ENCODE data around the gene MAB21L3.

Gene MAB21L3

DNA sequence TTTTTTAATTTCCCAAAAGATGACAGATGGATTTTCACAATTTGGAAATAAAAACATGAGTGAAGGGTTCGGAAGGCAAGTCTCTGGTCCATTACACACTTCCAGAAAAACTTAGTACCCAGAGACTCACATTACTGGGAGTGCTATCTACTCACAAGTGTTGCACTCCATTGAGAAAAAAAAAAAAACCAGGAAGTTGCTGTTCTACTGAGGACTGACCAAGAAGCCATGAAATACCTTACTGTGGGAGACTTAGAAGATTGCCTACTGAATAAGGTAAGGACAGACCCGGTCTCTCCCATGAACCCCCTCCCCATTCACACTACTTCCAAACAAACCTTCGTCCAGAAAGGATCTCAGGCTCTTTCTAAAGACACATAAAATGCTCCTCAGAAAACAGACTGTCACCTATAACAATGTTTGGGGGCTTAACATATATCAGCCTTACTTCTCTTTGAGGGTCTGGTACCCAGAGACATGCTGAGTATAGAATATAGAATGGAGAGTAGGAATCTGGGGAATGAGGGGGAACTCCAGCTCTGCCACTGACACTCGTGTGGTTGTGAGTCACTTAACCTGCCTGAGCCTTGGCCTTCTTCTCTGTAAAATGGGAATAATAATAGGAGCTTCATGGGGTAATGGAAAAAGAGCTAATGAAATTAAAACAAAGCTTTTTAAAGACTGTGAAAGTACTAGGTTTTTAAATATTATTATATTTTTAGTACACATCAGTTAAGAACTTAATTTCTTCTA, 1.4 kb downstream of the MAB21L3 start:
- no peak for DNase-seq

DNA sequence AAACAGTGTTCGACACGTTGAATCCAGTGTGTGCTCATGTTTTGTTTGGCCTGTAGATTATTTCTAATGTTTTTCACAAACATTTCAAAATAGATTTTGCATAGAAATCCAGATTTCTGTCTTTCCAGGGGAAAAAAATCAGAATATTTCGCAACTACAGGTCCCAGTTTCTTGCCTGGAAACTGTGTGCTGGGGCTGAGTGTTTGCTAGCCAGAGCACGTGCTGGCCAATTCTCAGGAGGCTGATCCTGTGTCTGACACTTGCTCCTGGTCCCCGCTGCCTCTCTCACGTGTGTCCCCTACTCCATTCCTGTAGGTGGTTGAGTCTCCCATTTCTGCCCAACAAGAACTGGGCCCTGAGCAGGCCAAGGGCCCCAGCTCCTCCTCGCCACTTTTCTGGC, 2.4 kb downstream of the MAB21L3 start:
- no peak for DNase-seq

DNA sequence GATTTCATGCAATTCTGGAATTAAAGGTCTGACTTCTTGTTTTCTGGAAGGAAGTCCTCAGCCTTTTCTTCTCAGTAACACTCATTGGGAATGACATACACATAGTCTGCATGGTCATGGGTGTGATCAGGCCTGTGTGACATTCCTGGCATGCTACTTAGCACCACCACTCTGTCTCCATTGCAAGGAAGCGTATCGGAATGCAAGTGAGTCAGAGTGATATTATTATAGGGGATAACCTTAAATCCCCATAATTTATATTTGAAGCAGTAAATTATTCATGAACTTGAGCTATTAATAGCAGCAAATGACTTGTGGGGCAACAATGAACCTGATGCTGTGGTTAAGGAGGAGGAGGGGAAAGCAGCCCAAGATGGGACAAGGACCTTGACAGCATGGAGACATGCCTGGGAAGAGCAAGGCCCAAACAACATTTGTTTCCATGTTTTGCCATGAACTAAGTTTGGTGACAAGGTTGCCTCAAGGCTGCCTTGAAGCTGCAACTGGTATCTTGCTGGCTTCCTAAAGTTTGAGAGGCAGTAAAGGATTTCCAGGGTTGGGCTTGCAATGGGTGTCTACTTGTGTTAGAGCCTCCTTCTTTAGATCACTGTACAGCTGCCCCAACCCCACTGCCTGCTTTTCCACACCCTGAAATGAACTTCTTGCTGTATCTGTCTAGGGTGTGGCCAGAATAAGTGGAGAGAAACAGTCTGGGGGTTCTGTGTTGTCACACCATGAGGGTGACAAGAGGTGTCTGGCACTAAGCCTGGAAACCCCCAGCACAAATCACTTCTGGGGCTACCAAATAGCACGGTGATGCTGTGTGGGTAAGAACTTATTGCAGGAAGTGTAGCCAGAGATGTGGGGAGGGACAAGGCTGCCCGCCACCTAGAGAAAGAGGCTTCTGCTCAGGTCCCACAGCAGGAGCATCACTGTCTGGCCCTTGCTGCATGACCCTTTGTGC, 4.6 kb downstream of the MAB21L3 start:
- DNase-seq: no peak

DNA sequence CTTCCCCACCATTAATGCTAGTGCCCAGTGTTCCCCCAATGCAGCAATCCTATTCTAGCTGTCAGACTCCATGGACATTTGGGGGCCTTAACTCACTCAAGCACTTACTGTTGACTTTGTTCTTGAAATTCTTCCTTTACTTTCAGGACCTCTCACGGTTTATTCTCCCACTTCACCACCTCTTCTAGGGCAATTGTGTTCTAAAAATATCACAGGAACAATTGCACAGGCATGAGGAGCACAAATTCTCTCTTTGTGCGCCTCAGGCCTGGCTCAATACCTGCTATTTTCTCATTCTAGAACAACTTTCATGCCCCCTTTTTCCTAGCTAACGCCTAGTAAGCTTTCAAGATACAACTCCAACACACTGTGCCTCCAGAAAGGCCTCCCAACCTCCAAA, 7.3 kb downstream of the MAB21L3 start:
- DNase-seq: no peak

DNA sequence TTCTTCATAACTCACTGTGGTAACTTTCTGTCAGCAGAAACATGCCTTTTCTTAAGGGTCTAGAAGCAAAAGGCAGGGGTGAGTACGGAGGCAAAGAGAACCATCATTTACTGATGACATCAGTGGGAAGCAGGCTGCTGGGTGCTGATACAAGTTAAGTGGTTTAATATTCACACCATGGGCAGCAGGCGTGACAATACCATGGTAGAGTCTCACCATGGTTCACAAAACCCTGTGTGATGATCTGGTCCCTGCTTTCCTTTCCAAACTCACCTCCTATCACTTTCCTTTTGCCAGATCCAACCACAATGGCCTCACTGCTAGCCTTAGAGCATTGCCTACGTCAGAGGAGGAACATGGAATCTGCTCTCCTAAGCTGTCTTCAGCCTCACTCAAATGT, 8.7 kb downstream of the MAB21L3 start:
- DNase-seq: no peak

DNA sequence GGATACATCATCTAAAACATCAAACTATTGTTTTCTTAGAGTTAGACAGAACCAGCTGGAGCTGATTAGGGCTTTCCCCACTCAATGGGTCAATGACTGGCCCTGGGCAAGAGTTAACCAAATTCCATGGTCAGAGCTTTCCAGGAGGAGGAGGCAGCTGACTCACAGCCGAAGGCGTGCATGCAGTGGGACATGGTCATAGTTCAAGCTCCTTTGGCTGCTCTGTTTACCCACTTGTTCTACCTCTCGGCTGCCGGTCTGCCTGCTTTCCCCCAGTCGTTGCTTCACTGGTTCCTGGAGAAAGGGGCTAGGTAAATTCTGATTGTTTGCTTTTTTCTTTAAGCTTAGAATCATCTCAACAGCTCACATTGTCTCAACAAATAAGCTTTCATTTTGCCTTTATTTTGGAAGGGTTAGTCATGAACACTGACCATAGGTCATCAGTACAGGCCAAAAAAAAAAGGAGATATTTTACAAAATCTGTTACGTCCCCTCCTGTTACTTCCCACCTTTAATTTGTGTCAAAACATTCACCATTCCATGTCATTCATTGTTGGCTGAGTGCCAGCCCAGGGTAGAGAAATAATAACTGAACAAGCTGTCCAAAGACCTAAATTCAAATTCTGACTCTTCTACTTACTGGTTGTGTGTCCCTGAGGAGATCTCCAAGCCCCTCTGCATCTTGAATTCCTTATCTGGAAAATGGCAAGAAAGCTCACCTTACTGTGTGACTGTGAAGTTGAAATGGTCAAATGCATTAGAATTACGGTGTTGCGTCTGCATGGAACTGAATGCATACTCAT, 12.0 kb downstream of the MAB21L3 start:
- no peak for DNase-seq

DNA sequence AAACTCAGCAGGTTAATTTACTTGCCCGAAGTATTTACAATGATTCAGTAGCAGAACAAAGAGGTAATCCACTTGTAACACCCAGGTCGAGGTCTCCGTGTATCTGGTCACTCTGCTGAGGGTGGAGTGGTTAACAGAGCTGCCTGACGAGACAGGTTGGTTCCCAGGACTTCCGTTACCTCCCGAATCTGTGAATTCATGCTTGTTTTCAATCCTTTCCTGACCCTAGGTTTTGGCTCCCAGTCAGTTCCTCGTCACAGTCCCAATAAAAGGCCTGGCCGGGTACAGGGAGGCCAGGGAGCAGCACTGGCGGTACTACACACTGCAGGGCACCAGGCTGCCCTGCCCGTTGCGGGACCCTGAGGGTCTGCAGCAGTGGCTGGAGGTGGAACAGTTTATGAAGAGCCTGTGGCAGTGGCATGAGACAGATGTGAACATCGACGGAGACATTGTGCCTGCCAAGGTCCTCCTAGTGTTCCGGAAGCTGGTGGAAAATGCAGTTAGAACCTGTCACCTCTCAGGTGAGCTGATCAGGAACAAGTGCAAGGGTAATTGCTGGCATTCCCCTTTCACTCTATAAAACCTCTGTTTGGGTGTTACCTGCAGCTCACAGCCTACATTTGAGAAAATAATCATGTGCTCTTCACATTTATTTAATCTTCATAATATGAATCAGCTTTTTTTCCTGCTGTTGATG, 12.8 kb downstream of the MAB21L3 start:
- DNase-seq: no peak

DNA sequence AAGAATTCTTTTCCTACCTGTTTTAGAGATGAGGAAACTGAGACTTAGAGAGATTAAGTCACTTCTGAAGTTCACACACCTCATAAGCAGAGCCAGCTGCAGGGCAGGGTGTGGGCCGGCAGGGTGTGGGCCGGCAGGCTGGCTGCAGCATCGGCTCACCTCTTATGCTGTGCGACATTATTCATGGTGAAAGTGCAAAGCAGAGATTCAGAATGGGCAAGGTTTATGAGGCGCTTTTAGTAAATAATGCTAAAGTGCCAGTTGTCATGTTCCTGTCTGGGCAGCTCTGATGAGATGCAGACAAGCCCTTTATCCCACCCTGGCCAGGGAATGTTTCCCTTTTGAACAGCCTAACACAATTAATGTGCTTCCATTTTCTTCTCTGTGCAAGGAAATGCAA, 14.6 kb downstream of the MAB21L3 start:
- DNase-seq: no peak

DNA sequence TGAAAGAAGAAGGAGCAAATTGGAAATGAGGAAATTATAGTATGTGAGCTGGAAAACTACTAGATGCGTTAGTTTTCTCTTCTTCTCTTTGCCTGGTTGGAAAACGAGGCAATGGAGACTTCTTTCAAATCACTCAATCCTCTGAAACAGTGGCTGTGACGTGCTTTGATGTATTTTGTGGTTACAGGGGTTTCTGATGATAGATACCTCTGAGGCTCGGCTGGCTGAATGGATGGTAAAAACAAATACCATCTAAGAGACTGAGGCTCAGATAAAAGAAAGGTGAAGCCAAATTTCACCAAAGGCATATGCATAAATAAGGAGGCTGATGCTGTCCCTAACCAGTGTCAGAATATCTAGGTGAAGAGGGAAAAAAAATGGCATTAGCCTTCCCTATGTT, 15.1 kb downstream of the MAB21L3 start:
- DNase-seq: no peak

DNA sequence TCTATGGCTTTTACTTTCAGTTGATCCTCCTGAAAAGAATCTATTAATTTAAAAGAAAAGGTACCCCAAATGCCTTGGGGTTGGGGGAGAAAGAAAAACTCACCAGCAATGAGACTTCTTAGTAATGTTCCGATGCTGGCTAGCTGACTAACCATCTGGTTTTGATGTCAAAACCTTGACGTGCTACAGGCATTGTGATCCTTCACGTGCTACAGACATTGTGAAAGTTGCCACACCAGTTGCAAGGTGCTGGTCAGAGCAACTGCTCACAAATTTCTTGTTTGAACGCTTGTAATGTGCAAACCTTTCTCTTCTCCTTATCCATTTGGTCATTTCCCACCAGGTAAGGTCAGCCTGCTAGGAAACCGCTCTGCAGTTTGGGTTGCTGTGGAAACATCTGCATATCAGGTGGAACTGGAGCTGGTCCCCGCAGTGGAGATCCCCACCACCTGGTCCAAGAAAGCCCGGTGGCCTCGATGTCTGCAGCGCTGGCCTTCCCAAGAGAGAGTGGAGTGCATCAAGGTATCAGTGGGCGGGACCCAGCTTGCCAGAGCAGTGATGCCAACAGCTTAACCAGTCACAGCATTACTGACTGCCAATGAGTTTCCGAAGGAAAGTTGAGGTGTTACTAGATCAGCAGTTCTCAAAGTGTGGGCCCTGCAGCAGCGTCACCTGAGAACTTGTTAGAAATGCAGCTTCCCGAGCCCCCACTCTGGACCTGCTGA, 16.1 kb downstream of the MAB21L3 start:
- no peak for DNase-seq

DNA sequence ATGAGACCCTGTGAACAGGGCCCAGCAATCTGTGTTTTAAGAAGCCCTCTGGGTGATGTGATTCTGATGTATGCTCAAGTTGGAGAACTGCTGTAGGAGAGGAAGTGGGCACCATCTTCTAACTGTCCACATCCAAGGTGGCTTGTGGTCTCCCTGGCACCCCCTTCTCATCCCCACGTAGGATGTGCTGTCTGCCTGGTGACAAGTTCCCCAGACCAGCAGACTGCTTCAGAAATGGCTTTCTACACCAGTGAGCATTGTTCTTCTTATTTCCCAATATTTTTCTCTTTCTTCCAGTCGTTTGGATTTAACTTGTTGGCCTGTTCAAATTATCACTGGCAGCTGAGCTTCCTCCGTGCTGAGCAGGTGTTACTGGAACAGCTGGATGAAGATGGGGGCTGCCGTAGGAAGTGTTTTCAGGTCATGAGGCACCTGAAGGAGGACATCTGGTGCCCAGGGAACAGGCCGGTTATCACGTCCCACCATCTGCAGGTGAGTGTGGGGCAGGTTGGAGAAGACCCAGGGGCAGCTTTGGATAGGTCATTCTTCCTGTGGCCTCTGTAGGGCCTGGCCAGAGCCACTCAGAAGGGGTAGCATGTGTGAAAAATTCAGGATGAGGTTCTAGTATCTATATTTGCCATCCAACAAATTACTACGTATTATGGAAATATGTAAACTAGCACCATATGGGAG, 16.8 kb downstream of the MAB21L3 start:
- no peak for DNase-seq

DNA sequence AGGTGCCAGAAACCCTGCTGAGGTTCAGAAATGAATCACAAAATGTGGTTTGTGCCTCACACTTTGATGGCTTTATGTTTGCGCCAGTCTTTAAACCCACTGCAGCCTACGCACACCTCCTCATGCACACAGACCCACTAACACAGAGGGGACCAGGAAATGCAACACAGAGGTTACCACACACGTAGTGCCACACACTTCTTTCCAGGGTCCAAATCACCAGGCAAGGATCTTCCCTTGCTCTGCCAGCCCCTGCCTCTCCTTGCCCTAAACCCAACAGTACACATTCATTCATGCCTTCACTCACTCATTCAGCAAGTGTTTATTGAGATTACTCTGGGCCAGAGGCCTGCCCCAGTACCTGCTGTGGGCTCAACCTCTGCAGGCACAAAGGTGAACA, 17.5 kb downstream of the MAB21L3 start:
- DNase-seq: no peak

DNA sequence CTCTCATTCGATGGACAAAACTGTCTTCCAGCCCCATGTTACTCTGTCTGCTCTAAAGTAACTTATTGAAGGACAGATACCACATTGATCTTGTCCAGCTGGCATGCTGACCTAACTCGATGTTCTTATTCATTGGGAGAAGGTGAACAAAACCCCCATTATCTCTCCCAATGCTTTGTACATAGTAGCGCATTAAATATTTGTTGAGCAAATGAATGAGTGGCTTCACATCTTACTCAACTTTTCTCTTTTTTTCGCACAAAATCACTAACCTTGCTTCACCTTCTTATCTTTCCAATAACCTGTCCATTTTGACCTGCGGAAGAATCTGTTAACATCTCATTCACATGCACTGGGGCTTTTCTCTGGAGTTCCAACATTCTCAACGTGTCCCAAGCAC, 18.3 kb downstream of the MAB21L3 start:
- DNase-seq: no peak

DNA sequence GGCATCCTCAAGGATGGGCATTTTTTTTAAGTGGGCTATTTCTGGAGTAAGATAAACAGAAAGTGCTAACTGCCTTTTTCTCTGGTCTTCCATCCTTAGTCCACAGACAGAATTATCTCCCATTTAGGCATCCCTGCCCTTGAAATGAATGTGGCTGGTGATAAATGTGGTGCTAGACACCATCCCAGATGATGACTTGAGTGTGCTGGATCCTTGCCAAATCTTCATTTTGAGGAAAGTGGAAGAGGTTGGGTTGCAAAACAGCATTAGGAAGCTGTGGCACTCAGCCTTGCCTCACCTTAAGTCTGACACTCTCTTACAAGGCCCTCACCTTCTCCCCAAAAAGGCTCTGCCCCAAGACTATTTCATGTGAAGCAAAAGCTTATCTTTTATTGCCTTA, 19.2 kb downstream of the MAB21L3 start:
- DNase-seq: no peak

DNA sequence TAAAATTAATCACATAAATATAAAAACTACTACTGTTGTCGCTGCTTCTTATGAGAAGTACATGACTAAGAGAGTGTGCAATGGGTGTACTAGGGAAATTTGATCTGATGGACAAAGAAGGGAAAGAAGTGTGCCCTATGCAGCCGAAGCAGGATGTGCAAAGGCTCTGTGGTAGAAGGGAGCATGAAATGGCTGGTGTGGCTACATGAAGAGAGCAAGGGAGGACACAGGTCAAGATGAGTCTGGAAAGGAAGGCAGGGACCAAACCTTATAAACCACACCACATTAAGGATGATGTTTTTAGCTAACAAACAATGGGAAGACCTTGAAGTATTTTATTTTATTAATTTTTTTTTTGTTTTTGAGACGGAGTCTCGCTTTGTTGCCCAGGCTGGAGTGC, 20.0 kb downstream of the MAB21L3 start:
- no peak for DNase-seq

DNA sequence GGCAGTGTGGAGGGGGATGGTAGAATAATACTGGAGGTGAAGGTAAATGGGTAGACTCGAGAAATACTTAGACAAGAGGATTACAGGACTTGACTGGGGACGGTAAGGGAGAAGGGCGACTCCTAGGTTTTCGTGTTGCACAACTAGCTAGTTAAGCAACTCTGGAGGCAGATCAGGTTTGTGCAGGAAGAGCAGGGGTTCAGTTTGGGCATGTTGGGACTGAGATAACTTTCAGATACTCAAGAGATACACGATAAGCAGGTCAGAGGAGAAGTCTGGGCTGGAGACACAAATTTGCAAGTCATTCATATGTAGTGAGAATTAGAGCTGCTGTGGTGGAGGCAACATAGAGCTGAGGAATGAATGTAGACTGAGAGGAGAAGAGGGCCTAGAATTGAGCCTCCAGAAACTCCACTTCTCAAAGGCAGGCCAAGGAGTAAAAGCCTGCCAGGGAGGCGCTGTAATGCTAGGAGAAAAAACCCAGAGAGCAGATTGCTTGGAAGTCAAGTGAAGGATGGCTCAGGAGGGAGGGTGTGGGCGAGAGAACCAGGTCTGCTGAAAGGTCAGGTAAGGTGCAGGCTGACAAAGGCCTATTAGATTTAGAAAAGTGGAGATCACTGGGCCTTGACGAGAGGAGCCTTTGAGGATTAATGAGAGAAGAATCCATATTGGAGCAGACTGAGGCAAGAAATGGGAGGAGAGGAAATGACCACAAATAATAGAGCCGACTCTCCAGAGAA, 20.8 kb downstream of the MAB21L3 start:
- no peak for DNase-seq

DNA sequence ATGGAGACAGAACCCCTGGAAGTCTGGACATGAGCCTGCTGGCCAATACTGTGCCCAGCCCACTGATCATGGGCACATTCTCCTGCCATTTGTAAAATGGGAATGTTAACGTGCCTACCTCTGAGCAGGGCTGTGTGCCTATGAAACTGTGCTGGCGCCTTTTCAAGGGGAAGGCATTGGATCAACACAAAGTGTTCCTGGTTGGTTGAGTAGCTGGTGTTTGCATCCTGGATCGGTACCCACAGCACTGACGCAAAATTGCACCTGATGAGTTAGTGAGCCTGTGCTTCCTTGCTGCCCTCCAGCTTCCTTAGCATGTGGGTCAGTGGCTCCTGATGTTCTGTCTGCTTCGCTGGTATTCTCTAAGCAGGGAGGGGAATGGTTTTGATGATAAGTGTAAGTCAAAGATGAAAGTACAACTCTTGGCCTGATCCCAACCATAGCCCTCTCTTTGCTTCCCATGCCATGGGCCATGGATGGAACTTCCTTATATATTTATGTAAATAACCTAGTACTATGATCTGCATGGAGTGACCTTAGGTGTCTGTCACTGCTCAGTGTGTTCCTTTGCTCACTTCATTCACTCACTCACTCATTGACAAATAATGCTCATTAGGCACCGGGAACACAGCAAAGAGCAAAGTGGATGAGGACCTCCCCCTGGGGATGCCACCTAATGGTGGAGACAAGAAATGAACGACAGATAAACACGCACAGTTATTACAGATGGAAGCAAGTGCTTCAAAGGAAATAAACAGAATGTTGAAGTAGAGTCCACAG, 22.7 kb downstream of the MAB21L3 start:
- DNase-seq: no peak

DNA sequence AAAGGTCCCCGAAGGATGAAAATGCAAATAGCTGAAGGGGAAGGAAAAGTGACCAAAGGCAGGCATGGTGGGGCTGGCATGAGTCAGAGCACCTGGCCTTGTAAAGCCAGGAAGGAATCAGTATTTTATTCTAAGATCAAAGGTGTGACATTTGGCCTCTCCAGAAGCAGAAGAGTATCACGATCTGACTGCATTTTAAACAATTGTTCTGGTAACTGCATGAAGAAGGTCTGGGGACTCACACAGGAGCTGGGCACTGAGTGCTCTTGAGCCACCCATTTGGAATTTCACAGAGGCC, 23.2 kb downstream of the MAB21L3 start:
- DNase-seq: no peak

DNA sequence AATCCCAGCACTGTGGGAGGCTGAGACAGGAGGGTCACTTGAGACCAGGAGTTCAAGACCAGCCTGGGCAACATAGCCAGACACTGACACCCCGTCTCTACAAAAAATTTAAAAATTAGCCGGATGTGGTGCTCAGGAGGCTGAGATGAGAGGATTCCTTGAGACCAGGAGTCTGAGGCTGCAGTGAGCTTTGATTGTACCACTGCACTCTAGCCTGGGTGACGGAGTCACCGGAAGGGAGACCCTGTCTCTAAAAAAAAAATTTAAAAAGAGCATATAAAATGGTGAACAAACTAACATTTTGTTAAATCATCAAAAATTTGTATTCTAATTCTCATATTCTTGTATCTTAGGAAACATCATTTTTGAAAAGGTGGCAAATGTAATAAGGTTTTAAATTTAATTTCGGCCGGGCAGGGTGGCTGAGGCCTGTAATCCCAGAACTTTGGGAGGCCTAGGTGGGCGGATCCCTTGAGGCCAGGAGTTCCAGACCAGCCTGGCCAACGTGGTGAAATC, 27.1 kb downstream of the MAB21L3 start:
- DNase-seq: no peak

All from activated T-cell treated with anti-CD3 and anti-CD28 coated beads, Interleukin-2, amount 50 U/mL, for 1 hour (primary cell).